ENCODE measurements around the gene SCN2B.

DNA sequence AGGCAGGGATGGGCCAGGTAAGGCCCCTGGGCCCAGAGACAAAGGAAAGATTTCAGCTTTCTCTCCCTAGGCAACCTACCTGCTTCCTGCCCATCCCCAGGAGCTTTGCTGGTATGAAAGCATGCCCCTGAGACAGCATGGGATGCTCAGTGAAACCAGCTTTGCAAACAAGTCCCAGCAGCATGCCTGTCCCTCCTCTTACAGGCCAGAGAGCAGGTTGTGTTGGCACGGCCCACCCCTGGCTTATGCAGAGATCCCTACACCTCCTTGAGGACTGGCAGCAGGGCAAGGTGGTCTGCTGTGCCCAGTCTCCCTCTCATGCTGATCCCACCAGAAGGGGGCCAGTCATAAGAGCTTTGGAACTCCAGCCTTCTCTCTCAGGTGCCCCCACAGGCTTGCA, 26.9 kb downstream of the SCN2B start:
- TF ChIP-seq, protein P1, sequence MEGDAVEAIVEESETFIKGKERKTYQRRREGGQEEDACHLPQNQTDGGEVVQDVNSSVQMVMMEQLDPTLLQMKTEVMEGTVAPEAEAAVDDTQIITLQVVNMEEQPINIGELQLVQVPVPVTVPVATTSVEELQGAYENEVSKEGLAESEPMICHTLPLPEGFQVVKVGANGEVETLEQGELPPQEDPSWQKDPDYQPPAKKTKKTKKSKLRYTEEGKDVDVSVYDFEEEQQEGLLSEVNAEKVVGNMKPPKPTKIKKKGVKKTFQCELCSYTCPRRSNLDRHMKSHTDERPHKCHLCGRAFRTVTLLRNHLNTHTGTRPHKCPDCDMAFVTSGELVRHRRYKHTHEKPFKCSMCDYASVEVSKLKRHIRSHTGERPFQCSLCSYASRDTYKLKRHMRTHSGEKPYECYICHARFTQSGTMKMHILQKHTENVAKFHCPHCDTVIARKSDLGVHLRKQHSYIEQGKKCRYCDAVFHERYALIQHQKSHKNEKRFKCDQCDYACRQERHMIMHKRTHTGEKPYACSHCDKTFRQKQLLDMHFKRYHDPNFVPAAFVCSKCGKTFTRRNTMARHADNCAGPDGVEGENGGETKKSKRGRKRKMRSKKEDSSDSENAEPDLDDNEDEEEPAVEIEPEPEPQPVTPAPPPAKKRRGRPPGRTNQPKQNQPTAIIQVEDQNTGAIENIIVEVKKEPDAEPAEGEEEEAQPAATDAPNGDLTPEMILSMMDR (IDR thresholded peaks at IDR 0.05) = no peak
- no peak for TF ChIP-seq POLR2A (IDR thresholded peaks at IDR 0.05)
- no peak for TF ChIP-seq POLR2AphosphoS5 (IDR thresholded peaks at IDR 0.05)
- TF ChIP-seq EP300 (IDR thresholded peaks at IDR 0.05; ENCODE audit: low read depth) = no peak

All from transverse colon (tissue), 4 donors.